ENCODE results near the gene ZBTB7C.

ZBTB7C gene

DNA sequence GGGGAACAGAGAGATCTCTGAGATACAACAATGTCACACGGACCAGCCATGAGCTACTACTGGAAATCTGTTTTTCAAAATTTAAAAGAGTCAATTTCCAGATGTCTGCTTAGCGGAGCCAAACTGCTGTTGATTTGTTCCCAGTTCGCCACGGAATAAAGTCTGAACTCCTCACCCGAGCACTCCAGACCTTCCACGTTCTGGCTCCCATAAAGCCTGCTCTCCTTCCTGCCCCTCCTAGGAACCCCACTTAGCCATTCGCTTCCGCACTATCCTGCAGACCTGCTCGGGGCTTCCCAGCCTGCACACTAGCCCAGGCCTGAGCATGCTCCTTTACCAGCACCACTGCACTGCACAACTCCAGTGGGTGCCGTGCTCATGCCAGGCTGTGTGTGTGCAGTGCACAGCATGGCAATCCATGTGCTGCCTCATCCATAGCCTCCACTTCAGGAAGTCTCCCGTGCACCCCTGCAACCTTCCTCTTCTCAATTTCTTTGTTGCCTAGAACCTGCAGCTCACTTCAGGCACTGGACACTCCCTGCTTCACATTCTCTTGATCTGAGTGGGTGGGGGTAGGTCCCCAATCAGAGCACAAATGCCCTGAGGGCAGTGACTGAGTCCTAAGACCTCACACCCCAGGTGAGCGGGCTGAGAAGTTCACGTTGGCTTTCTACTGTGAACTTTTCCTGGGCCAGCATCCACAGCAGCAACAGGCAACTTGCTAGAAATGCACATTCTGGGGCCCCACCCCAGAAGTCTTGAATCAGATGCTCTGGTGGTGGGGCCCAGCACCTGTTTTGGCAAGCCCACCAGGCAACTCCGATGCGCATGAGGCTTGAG, 53.7 kb downstream of the ZBTB7C start:
- no peak for DNase-seq (ENCODE audit: low read depth in 2 of 2, low spot score in 1 of 2)

DNA sequence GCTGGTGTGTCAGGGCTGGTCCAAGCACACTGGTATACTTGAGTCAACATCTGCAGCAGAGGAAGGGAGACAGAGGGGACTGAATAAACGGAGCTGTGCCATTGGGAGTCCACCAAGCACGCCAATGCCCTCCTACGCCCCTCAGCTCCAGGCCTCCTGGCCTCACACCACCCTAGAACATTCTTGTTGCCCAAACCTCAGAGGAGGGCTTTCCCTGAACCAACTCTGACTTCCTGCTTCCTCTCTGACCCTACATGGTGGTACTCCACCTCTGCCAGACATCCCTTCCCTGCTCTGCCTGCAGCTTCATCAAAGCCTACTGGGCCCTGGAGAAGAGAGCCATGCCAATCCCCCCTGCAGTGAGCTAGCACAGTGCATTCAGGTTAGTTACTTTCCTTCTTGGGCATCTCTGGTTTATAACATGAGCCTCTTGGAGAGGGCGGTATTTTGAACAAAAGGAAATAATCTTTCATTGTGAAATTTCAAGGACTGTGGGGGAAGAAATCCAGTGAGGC, 54.4 kb downstream of the ZBTB7C start:
- DNase-seq (ENCODE audit: low read depth in 2 of 2, low spot score in 1 of 2): no peak

DNA sequence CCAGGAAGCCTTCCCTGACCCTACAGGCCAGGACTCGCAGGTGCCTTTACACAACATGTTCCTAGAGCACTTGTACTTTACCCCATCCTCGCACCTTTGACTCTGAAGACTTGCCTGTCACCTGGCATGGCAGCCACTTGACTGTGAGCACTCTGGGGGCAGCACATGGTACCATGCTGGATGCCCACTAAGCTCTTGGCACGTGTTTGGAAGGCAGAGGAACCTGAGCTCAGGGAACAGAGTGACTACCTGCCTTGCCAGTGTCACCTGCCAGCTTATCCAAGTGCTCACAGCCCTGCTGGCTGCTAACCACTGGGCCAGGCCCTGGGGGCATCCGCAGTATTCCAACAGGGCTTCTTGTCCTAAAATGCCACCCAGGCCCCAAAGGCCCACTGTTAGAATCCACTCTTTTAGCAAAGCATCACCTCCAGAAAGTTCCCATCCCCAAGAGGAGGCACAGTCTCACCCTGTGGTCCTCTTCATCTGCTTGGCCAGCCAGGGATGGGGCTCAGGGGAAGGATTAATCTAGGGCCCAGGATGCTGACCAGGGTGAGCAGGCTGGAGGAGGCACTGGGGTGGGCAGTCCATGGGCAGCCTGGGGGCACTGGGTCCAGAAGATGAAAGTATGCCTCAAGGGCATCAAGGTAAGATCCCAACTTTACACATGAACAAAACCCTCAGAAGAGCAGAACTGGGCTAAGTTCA, 57.0 kb downstream of the ZBTB7C start:
- no peak for DNase-seq (ENCODE audit: low read depth in 2 of 2, low spot score in 1 of 2)

DNA sequence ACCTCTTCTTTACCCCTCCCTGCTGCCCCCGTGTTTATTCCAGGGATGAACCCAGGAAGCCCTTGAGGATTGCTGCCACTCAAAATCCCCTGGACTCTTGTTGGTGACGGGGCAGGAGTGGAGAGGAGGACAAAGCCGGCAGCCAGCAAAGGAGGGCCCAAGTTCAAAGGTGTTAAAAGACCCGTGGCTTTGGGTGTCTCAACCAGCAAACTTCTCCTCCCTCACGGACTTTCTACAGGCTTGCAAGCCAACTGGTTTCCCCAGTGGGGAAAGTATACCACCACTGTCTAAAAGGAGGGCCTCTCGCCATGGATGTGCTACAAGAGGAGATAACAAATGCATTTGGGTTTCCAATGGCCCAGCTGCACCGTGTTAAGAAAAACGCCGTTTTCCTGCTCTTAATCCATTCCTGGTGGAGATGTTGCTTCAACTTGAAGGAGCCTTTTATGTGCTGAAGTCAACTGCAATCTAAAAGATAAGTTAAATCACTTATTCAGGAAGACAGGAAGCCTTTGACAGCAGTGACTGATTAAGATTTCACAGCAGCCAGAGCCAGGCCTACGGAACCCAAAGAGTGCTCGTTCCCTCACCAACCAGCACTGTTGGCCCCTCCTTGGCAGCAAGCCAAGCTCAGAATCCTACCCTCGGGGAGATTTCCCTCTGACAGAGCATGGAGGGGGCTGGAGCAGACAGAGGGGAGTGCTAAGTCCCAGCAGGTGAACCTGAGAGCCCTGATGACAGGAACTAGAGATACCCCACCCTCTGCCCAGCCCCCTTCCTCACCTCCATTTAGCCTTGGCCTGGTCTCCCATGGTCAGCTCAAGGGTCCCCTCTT, 57.8 kb downstream of the ZBTB7C start:
- DNase-seq (ENCODE audit: low read depth in 2 of 2, low spot score in 1 of 2): no peak

DNA sequence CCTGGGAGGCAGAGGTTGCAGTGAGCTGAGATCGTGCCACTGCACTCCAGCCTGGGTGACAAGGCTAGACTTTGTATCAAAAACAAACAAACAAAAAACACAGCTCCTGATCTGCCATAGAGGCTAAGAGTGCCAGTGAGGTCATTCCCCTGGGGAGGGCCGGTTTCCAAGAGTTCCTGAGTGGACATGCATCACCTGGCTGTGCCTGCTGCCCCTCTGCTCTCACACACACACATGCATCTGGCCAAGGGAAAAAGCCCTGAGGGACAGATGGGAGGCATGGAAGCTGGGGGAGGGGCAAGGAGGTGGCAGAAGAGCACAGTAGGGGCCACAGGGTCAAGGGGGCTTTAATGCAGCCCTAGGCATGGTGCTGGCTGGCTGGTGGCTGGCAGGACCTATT, 60.4 kb downstream of the ZBTB7C start:
- DNase-seq (ENCODE audit: low read depth in 2 of 2, low spot score in 1 of 2): no peak

DNA sequence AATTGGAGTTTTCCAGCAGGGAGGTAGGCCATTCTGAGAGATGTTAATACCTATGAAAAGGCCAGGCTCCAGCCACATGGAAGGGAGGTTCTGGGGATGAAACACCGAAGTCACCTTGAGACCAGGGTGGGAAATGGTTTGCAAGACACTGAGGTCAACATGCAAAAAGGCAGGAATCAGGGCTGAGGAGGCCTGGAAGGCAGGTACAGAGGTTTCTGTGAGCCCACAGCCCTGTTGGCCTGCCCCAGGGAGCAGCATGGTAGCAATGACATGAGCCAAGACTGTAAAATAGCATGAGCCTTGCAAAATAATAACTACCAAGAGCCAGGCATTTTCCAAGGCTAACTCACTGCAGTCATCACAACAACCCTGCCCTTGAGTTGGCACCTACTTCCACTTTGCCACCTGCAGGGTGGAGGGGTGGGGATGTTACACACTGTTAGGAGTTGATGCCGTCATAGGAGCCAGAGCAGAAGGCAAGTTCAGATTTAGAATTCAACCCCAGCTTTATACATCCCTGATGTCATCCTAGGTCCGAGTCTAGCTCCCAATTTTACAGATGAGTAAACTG, 61.3 kb downstream of the ZBTB7C start:
- no peak for DNase-seq (ENCODE audit: low read depth in 2 of 2, low spot score in 1 of 2)

DNA sequence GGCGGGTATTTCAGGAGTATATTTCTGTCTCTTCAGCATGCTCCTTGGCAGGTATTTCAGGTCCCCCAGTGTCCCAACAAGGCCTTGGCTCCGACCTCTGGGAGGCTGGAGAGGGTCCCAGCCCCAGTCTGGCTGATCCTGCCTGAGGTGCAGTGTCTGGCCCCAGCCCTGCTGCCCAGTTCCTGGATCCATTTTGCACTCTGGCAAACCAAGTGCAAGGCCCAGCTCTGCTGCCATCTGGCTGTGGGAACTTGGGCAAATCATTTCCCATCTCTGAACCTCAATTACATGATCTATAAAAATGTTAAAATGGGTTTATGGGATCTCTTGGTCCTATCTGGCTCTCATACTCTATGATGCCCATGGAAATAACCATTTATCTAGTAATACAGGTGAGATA, 63.6 kb downstream of the ZBTB7C start:
- no peak for DNase-seq (ENCODE audit: low read depth in 2 of 2, low spot score in 1 of 2)

DNA sequence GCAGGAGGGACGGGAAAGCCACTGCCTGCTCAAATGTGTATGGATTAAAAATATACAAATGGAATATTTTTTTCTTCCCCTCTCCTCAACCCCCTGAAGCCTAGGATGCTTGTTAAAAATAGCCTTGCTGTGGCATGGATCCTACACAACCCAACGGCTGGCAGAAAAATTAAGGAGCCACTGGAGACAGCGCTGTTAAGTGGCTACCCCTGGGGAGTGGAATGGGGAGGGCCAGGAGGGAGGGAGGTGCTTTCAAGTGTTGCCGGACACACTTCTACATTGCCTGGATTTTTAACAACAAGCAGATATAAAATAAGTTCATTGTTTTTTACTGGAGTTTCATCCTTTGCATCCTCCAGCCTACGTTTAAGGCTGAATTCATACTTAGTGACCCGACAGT, 66.6 kb downstream of the ZBTB7C start:
- DNase-seq (ENCODE audit: low read depth in 2 of 2, low spot score in 1 of 2): no peak

DNA sequence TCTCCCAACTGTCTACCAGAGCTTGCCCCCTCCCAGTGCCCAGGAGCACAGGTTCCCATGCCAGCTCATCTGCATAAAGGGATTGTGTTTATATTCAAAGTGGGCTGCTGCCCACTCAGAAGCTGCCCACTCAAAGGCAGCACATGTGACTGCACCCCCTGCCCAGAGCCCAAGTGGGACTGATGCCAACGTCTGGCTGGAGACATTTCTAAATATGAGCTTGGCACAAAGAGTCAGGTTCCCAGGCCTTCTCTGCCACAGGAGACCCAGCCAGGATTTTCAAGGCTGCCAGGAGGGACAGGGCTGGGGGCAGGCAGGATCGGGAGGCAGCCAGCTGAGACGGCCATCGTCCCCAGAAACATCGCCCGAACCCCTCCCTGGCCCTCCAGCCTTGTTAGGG, 67.1 kb downstream of the ZBTB7C start:
- DNase-seq (ENCODE audit: low read depth in 2 of 2, low spot score in 1 of 2): no peak

DNA sequence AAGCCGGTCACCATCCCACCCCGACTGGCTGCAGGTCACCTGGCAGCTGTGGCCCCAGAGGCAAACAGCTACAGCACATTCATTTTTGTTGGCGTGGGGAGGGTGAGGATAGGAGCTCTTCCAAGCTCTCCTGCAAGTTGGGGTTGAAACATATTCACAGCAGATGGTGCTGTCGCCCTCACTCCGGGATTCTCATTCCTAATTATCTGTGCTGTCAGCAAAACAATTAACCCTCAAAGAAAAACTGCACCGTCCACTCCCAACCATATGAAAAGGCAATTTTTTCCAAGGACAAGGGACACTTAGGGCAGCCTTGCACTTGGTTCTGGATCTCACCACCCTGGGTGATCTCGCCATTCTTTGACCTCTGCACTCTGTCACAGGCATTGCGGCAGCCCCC, 68.6 kb downstream of the ZBTB7C start:
- DNase-seq (ENCODE audit: low read depth in 2 of 2, low spot score in 1 of 2): no peak

DNA sequence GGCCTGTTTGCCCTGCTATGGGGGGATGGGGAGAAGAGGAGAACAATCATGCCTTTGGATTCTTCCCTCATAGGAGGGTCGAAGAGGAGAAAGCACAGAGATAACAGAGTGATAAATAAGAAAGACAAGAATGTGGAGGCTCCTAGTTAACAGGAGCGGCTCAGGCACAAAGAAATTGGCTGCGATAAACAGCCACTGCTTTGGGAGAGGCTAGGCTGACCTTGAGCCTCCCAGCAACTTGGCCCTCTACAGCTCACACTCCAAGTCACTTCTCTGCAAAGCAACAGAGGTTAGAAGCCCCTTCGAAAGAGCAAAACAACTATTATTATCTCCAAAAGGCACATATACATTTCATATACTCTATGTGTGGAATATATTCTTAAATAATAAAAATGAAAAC, 69.5 kb downstream of the ZBTB7C start:
- DNase-seq (ENCODE audit: low read depth in 2 of 2, low spot score in 1 of 2): no peak

DNA sequence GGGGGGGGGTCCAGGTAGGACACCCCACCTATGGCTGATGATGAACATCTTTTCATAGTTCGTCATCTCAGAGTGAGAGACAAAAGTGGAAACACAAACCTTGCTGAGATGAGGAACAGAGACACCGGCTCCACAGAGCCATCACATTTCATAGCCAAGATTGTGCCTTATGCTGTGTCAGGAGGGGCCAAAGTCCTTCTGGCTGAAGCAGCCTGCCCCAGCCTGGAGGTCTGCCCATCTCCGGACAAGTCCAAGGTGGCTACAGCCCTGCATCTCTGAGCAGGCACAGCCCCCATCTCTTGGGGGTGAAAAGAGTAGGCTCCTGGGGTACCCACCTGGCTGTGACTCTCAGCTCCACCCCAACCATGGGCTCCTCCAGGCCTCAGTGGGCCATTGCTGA, 70.3 kb downstream of the ZBTB7C start:
- DNase-seq (ENCODE audit: low read depth in 2 of 2, low spot score in 1 of 2): no peak

DNA sequence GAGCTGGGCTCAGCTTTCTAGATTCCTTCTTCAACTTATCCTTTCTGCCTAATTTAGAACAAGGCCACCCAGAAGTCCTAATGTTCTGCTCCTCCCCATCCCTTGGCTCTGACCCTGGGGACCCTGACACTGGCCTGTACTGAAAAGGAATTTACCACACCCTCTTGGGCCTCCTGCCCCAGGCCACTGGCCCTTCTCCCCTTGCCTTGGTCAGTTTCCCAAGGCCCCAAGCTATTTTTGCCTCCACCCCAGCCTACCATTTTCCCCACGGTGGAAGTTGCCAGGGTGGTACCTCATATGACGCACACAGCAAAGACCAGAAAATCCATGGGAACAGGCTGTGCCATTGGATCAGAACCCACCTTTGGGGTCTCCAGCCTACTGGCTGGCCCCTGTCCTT, 72.1 kb downstream of the ZBTB7C start:
- DNase-seq (ENCODE audit: low read depth in 2 of 2, low spot score in 1 of 2): no peak

DNA sequence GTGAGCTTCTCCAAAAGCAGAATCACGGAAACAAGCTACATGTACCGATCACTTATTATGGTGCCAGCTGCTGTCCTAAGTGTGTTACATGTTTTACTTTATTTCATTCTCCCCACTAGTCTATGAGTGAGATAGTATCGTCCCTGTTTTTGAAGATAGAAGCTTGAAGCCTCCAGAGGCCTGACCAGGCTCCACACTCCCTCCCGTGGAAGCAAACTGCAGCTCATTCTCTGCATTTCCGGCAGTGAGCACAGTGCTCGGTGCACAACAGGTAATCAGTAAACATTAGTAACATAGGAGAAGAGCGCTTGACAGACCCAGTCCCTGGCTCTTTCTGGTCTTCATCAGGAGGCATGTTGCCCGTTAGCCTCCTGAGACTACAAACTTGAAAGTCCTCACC, 72.9 kb downstream of the ZBTB7C start:
- DNase-seq (ENCODE audit: low read depth in 2 of 2, low spot score in 1 of 2): no peak

DNA sequence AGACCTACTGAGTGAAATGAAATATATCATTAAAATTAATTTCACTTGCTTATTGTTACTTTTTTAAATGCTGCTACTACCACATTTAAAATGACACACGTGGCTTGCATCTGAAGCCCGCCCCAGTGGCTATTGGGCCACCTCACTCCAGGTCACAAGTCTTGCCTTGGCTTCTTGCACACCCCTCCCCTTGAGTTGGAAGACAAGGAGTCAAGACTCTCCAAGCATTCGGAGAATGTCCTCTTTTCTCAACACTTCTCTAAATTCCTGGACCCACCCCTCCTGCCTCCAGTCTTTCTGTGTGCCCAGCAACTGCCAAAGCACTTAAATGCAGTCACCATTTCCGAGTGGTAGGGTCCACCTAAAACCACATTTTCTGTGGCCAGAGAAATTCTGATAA, 73.4 kb downstream of the ZBTB7C start:
- DNase-seq (ENCODE audit: low read depth in 2 of 2, low spot score in 1 of 2): no peak

DNA sequence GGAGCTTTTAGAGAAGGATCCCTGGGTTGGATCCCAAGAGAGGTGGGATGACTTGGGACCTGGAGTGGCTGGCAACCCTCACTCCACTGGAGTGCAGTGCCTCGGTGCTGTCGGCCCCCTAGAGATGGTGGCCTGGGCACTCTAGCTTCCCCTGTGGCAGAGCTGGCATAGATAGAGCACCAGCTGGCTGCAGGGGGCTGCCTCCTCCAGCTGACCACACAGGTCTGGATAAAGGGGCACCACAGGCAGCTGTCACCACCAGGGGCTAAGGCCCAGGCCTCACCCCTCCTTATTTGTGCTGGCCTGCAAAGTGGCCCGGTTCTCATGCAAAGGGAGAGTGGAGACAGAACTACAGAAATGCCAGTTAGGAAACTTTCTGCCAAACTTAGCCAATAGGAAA, 74.3 kb downstream of the ZBTB7C start:
- DNase-seq (ENCODE audit: low read depth in 2 of 2, low spot score in 1 of 2): no peak

DNA sequence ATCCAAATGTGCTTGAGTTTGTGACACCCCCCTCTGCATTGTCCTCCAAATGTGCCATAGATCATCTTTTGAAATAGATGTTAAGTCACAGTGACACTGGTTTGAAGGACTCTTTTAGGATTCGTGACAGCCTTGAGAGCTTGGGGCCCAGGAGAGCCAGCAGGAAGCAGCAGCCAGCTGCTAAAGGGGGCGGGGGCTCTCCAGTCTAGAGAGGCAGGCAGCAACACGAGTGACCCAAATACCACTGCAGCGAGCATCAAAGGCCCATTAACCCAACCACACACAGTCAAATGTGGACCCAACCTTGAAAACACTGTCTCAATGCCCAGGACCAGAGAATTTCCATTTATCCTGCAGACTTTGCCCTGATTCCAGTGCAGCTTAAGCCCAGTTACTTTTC, 75.6 kb downstream of the ZBTB7C start:
- no peak for DNase-seq (ENCODE audit: low read depth in 2 of 2, low spot score in 1 of 2)

DNA sequence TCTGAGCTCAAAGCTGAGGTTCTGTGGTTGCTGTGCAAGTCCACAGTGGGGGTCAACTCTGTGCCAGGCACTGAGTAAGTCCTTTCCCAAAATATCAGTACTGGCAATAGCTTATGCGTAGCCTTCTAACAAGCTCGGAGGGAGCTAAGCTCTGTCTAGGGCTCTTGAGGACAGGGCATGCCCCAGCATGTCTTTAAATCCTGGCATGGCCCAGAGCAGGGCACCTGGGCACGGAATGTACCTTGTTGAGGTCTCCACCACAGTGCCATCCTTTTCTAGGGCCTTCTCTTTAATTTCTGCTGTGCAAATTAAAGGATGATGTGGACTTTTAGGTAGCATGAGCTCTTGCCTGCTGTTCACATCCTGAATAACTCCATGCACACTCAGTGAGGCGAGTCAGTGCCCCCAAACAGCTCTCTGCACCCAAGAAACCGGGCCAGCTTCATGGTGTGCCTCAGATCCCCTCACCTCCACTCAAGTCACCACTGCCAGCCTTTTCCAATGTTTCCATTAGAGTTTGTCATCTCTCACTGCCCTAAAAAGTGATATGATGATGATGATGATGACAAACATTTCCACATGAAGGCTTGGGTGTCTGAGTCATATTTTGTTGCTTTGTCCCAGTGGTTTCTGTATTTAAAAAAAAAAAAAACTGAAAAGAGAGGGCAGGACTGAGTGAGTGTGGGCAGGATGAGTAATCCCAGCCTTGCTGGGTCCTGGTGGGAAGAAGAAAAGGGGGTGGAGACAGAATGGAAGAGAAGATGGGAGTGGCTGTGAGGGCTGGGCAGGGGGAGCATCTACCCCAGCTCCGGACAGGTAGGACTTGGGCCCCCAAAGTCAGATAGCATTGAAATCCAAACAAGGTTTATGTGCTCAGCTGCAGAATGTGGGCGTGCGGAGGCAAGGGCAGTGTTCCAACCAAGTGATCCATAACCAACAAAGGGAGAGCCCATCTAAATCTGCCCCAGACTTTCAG, 78.9 kb downstream of the ZBTB7C start:
- no peak for DNase-seq (ENCODE audit: low read depth in 2 of 2, low spot score in 1 of 2)

DNA sequence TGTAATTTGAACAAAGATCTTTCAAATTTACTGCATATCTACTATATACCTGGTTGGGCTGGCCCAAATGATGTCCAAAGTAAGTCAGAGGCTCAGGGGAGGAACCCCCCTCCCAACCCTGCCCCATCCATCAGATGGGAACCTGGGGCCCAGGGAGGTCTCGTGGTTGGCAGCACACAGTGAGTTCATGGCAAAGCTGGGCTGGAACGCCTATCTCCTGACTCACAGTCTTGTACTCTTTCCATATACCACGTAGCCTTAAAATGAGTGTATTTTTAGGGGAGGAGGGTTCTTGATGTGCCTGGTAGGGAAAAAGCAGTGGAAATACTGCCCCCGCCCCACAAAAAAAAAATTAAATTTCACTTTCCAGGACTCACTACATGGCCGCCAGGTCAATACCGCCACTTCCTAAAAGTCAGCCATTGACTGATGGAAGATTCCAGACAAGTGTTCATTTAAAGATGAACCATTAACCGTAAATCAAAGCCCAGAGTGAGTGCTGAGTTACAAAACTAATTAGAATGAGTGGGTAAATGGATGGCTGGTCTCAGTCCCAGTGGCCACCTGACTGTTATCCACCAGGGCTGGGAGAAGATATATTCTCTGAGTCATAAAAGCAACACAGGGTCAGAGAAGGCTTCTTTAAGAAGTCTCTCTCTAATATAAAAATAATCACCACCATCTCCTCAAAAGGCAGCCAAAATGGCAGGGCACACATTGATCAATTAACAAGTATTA, 80.5 kb downstream of the ZBTB7C start:
- no peak for DNase-seq (ENCODE audit: low read depth in 2 of 2, low spot score in 1 of 2)

All from stimulated activated CD8-positive, alpha-beta memory T cell treated with anti-CD3 and anti-CD28 coated beads, Interleukin-4, amount 100 ng/mL, for 4 hours (primary cell).